Esophagus muscularis mucosa (tissue), 4 donors: Measurements from ENCODE around the gene RPL13.

ENCODE experiments used
- CTCF ChIP-seq, 3 experiments: fragments of 200-600 bp in 2 of 3; fragments of 450-650 bp in 1 of 3; sonication (generic) in 2 of 3; IDR thresholded peaks; one replicate each; pipeline ENCODE4 v1.5.1; 2017 to 2019; ENCODE audit warnings: antibody characterized with exemption in 3 of 3, mild to moderate bottlenecking in 2 of 3, moderate library complexity in 1 of 3
- EP300 ChIP-seq: sonication (generic); formaldehyde crosslinking; IDR thresholded peaks from one replicate; pipeline ENCODE4 v1.6.1; 2017; ENCODE audit warnings: antibody characterized with exemption
- POLR2A ChIP-seq: fragments of 450-650 bp; IDR thresholded peaks from one replicate; pipeline ENCODE4 v1.6.1; 2017; ENCODE audit warnings: antibody characterized with exemption, moderate library complexity, mild to moderate bottlenecking, low read depth
- POLR2AphosphoS5 ChIP-seq, 2 donors: sonication (generic); formaldehyde crosslinking; IDR thresholded peaks; one replicate each; pipeline ENCODE4 v1.6.1; 2017; ENCODE audit warnings: antibody characterized with exemption in 2 of 2

DNA sequence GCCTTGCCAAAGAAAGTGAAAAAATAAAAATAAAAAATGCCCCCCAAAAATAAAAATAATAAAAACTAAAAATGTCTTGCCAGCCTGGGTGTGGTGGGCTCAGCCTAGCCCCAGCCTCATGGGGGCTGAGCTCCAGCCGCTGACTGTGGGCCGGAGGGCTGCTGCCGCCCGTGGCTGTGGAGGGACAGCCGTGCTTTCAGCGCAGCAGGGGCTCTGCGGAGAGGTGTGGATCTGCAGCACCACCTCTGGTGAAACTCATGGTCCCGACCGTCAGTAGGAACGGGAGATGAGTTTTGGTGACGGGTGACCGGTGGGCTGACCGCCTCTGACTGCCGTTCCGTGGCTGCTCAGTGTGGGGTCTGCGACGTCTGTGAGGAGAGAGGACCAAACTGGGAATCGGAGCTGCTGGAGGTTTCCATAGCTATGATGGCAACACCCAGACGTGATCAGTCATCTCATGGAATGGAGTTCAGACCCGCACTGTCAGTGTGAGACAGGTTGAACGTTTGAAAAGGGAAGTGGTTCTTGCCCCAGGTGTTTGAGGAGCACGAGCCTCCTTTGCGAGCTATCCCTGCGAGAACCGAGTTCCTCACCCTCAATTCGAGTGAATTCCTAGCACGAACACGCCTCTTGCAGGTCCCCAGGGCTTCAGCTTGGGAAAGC lies 12.0 kb upstream of the RPL13 start:
- TF ChIP-seq CTCF (IDR thresholded peaks at IDR 0.05) (no peak), POLR2AphosphoS5 (IDR thresholded peaks at IDR 0.05) (no peak), POLR2A (no peak), EP300 (no peak)
